ENCODE results near the gene TXNIP. TPM values are rescaled to one million over a fixed set of nuclear protein-coding genes. Genes with fewer than 3 reads are reported as not detected.

The TXNIP gene
- total and polyA plus RNA-seq, 2 donors (not counting 1 experiment from before 2014, with no cell fraction given) = 542 to 1,651 TPM

DNA sequence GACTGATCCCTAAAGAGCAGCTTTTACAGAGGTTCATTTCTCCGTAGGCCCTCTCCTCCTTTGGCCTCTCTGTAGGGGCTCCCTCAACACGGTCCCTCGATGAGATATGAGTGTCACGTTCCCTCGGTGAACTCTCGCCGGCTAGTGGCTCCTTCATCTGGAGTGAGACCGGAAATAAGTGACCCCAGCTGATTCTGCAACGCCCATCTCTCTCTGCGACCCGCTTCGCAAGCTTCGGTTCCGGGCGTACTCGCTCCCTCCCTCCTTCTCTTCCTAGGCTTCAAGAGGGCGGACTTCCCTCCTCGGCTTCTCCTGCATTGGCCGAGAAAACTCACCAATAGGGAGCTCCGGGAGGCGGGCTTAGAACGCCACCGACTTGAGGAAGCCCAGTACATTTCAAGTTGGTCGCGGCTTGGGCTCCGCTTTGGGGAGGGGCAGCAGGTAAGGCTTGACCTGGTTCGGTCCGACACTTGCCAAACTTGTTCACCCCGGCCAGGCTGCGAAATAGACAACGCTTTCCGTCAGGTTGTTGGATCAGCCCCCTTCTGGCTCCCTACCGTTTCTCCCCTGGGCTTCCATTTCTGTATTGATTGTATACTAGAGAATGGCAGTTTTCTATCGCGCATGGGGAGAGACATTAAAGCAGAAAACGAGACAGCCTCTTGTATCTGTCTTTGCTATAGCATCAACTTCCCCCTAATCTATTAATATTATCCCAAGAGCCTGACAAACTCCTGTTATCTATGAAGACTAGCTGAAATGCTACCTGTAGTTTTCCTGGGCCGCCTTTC is 31.9 kb downstream of the TXNIP start, which contains the start of the genes ANKRD34A and POLR3GL:
ANKRD34A (minus strand) TSS at position 248 of the 791 bp plus-strand sequence. CDS start 2,816 bp downstream, outside the sequence.
POLR3GL (plus strand) TSS at position 363 of the 791 bp plus-strand sequence. CDS start 10,176 bp downstream, outside the sequence.
- CTCF ChIA-PET = interaction anchor here (0.6 to 5.6 kb wide), 16 partner anchors 15 to 119 kb away, joined by 3 to 82 read pairs (median 6); partner anchors contain the start of genes ANKRD35, ITGA10, NUDT17 and PIAS3
- Histone ChIP-seq H3K4me2 (replicated peaks; ENCODE audit: low read depth, low read length, poor library complexity, severe bottlenecking) (peak within 1 kb of the TSS; percentile 89), H3K79me2 (ENCODE audit: control insufficient read depth, insufficient read depth, low read length) (peaks cover 71% of the 10 kb centered on the region), H3K36me3 (replicated peaks in 1 of 2; ENCODE audit: control extremely low read depth in 1 of 2, control insufficient read depth in 1 of 2, extremely low read depth in 1 of 2, insufficient read depth in 2 of 2, low read length in 1 of 2) (peaks cover 0 to 2% of the 10 kb centered on the region in 2 experiments), H3K27ac (ENCODE audit: low read length in 2 of 2) (peak within 1 kb of the TSS; percentile 59 to 85), H3K27me3 (replicated peaks in 1 of 4; ENCODE audit: control extremely low read depth in 1 of 4, control insufficient read depth in 3 of 4, insufficient read depth in 4 of 4, low read length in 3 of 4) (no peaks in the 10 kb centered on the region), H3K9ac (ENCODE audit: low read length) (peak within 1 kb of the TSS; percentile 77), H3K4me1 (ENCODE audit: control insufficient read depth in 2 of 2, insufficient read depth in 2 of 2, low read length in 2 of 2) (peaks cover 33 to 50% of the 10 kb centered on the region in 2 donors), H2AFZ (ENCODE audit: insufficient read depth, low read depth, low read length, poor library complexity, severe bottlenecking) (peak within 1 kb of the TSS; percentile 89), H3K4me3 (ENCODE audit: control extremely low read depth in 1 of 5, extremely low read depth in 1 of 5, insufficient read depth in 1 of 5, low read depth in 2 of 5, low read length in 4 of 5) (peak within 1 kb of the TSS; percentile 54 to 91 (median 87)), H4K20me1 (ENCODE audit: control insufficient read depth, insufficient read depth, low read length, poor library complexity, severe bottlenecking) (no peaks in the 10 kb centered on the region), H3K9me3 (ENCODE audit: control extremely low read depth in 1 of 3, control insufficient read depth in 2 of 3, insufficient read depth in 1 of 3, low read length in 2 of 3) (peaks cover 0 to 7% (median 6%) of the 10 kb centered on the region in 3 donors)
- Mint-ChIP-seq H3K27ac (peak within 1 kb of the TSS; percentile 97), H3K27me3 (no peaks in the 10 kb centered on the region), H3K4me1 (peaks cover 59% of the 10 kb centered on the region), H3K4me3 (peak within 1 kb of the TSS; percentile 95), H3K9me3 (ENCODE audit: insufficient read depth) (no peaks in the 10 kb centered on the region)
- peak; percentile 92 for DNase-seq
- intact Hi-C loops (cut with micrococcal nuclease) = loop anchor here (1.0 kb wide), 4 partner anchors 8 to 46 kb away; partner anchors contain the start of genes PEX11B and RBM8A
- POLR2A ChIA-PET = interaction anchor here (0.5 to 3.5 kb wide), 12 partner anchors 9 to 119 kb away, joined by 3 to 43 read pairs (median 6); partner anchors contain the start of genes NUDT17, PEX11B, PIAS3 and RBM8A
- no peak for TF ChIP-seq EZH2 (IDR thresholded peaks at IDR 0.05; ENCODE audit: borderline replicate concordance, insufficient read depth, low read depth, low read length, poor library complexity, severe bottlenecking)
- TF ChIP-seq, protein P1, sequence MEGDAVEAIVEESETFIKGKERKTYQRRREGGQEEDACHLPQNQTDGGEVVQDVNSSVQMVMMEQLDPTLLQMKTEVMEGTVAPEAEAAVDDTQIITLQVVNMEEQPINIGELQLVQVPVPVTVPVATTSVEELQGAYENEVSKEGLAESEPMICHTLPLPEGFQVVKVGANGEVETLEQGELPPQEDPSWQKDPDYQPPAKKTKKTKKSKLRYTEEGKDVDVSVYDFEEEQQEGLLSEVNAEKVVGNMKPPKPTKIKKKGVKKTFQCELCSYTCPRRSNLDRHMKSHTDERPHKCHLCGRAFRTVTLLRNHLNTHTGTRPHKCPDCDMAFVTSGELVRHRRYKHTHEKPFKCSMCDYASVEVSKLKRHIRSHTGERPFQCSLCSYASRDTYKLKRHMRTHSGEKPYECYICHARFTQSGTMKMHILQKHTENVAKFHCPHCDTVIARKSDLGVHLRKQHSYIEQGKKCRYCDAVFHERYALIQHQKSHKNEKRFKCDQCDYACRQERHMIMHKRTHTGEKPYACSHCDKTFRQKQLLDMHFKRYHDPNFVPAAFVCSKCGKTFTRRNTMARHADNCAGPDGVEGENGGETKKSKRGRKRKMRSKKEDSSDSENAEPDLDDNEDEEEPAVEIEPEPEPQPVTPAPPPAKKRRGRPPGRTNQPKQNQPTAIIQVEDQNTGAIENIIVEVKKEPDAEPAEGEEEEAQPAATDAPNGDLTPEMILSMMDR (IDR thresholded peaks at IDR 0.05) = no peak
- peak; percentile 91 for ATAC-seq (ENCODE audit: low read depth)
- WGBS (ENCODE audit: insufficient coverage) = 1% methylated on average over 28 of the region's 37 CpGs

Data from B cell (primary cell).